ENCODE results near the gene EYA4. TPM values are rescaled to one million over a fixed set of nuclear protein-coding genes. Genes with fewer than 3 reads are reported as not detected.

EYA4 gene
- total RNA-seq, 1 donor from 2014 or later, result 15.4 TPM

DNA sequence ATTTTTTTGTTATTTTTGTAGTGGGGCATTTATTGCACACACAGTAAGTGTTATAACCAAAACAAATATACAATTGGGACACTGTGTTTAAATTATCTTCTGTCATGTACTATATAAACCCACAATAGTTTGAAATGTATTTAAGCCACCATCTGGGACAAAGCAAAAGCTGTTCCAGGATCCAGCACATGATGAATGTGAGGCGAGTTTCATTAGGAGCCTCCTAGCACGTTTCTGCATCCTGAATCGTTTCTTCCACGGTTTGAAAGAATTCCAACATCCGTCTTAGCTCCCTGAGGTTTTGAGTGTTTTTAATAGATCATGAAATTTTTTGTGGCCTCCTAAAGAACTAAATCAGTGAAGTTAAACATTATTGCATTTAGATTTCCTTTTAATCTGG, 65.8 kb downstream of the EYA4 start:
- no peak for DNase-seq
- no peaks in the 10 kb centered on the region for H3K9me3 ChIP-seq (replicated peaks)
- H3K27me3 ChIP-seq (ENCODE audit: low read depth), result no peaks in the 10 kb centered on the region
- no peak overlapping the region for H3K27ac ChIP-seq (replicated peaks)
- H3K4me3 ChIP-seq, result no peak overlapping the region
- TF ChIP-seq, protein P1, sequence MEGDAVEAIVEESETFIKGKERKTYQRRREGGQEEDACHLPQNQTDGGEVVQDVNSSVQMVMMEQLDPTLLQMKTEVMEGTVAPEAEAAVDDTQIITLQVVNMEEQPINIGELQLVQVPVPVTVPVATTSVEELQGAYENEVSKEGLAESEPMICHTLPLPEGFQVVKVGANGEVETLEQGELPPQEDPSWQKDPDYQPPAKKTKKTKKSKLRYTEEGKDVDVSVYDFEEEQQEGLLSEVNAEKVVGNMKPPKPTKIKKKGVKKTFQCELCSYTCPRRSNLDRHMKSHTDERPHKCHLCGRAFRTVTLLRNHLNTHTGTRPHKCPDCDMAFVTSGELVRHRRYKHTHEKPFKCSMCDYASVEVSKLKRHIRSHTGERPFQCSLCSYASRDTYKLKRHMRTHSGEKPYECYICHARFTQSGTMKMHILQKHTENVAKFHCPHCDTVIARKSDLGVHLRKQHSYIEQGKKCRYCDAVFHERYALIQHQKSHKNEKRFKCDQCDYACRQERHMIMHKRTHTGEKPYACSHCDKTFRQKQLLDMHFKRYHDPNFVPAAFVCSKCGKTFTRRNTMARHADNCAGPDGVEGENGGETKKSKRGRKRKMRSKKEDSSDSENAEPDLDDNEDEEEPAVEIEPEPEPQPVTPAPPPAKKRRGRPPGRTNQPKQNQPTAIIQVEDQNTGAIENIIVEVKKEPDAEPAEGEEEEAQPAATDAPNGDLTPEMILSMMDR (IDR thresholded peaks at IDR 0.05; ENCODE audit: borderline replicate concordance), result no peak
- H3K36me3 ChIP-seq, result no peaks in the 10 kb centered on the region
- H3K4me1 ChIP-seq, result peaks cover 19% of the 10 kb centered on the region
- intact Hi-C loops (cut with micrococcal nuclease), result no loop called here

DNA sequence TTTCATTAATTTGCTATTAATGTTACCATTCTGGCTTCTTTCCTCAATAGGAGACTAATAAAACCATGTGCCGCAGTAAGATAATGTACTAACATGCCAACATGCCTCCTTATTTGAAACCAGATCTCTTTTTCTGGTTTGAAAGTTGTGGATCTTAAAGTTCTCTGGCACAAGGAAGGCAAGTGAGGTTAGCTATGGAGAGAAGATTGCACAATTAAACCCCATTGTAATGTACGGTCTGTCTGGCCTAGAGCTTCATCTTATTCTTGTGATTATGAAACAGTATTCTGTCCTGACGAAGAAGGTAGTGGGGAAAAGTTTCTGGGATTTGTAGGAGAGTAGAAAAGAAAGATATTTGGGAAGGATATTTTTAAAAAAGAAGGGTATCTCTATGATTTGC, 68.4 kb downstream of the EYA4 start:
- no peak for DNase-seq
- no peaks in the 10 kb centered on the region for H3K27me3 ChIP-seq (ENCODE audit: low read depth)
- no peaks in the 10 kb centered on the region for H3K36me3 ChIP-seq
- no peaks in the 10 kb centered on the region for H3K9me3 ChIP-seq (replicated peaks)
- H3K4me1 ChIP-seq, result peaks cover 12% of the 10 kb centered on the region
- no peak overlapping the region for H3K27ac ChIP-seq (replicated peaks)
- TF ChIP-seq, protein P1 (IDR thresholded peaks at IDR 0.05; ENCODE audit: borderline replicate concordance), result no peak
- intact Hi-C loops (cut with micrococcal nuclease), result no loop called here
- H3K4me3 ChIP-seq, result no peak overlapping the region

DNA sequence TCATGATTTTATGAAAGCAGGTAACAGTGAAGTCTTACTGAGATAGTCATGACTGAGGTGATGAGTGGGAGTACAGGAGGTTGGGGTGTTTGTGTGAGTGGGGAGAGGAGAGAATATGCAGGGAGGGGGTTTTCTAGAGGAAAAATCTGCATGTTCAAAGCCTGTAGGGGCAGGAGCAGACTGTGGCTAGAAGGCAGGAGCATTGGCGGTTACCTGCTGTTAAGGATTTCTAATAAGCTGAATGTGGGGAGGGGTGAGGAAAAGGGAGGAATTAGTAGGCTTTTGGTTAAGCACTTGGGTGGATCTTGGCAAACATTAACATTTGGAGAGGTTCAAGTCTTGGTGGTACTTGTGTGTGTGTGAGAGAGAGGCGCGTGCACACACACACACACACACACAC, 70.8 kb downstream of the EYA4 start:
- Histone ChIP-seq H3K4me3 (no peak overlapping the region), H3K9me3 (replicated peaks) (no peaks in the 10 kb centered on the region), H3K27me3 (ENCODE audit: low read depth) (no peaks in the 10 kb centered on the region), H3K27ac (replicated peaks) (no peak overlapping the region), H3K36me3 (no peaks in the 10 kb centered on the region), H3K4me1 (peaks cover 4% of the 10 kb centered on the region)
- TF ChIP-seq, protein P1 (IDR thresholded peaks at IDR 0.05; ENCODE audit: borderline replicate concordance), result no peak
- DNase-seq, result no peak
- intact Hi-C loops (cut with micrococcal nuclease), result no loop called here

DNA sequence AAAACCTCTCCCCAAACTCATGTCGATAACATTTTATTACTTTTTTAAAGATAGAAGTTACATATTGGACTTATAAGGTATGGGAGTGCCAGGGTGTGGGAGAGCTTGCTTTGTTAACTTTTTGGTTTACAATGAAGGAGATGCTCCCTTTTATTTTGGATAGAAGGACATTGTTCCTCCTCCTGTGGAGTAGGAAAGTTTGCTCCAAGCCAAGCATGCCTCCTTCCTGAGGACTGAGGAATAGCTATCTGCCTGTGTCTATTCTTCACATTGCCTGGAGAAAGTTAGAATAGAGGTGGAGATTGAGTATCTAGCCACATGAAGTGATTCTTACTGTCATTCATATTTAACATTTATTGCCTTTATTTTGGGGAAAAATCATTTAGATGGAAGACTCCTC, 71.9 kb downstream of the EYA4 start:
- intact Hi-C loops (cut with micrococcal nuclease), result no loop called here
- H3K9me3 ChIP-seq (replicated peaks), result no peaks in the 10 kb centered on the region
- no peaks in the 10 kb centered on the region for H3K27me3 ChIP-seq (ENCODE audit: low read depth)
- no peak overlapping the region for H3K4me3 ChIP-seq
- H3K4me1 ChIP-seq, result no peaks in the 10 kb centered on the region
- TF ChIP-seq, protein P1 (IDR thresholded peaks at IDR 0.05; ENCODE audit: borderline replicate concordance), result no peak
- no peak overlapping the region for H3K27ac ChIP-seq (replicated peaks)
- DNase-seq, result no peak
- no peaks in the 10 kb centered on the region for H3K36me3 ChIP-seq

DNA sequence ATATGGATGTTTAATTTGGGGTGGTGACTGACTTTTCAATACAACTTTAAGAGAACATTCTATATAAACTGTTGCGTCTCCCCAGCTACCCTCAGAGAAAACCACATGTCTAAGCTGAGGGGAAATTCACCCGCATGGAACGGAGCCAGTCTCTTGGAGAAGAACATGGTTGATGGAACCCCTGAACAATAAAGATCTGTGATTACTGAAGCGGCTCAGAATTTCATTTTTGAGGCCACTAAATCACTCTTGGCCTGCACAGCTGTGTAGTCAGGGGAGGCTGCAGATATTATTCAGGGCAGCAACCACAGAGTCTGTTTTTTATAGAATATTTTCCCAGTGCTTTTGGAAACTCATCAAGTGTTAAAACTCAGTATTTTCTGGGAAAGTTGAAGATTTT, 73.8 kb downstream of the EYA4 start:
- Histone ChIP-seq H3K27me3 (ENCODE audit: low read depth) (no peaks in the 10 kb centered on the region), H3K27ac (replicated peaks) (no peak overlapping the region), H3K4me3 (no peak overlapping the region), H3K36me3 (no peaks in the 10 kb centered on the region), H3K4me1 (peaks cover 9% of the 10 kb centered on the region), H3K9me3 (replicated peaks) (no peaks in the 10 kb centered on the region)
- DNase-seq, result no peak
- intact Hi-C loops (cut with micrococcal nuclease), result no loop called here
- TF ChIP-seq, protein P1 (IDR thresholded peaks at IDR 0.05; ENCODE audit: borderline replicate concordance), result no peak

DNA sequence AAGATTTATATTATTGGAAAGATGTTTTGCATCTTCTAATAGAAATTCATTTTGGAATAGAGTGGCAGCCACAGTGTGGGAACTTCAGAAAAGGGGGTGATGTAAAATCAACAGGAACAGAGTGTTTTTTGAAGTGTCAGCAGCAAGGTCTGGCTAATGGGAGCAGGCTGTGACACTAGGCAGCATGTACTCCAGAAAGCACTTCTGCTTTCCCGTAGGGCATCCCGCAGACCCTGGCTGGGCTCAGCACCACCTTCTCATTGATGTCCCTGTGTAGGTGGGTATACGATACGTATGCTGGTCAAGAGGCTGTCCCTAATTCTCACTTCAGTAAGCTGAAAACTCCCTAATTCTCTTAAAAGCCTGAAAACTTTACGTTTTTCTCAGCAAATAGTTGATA, 74.7 kb downstream of the EYA4 start:
- no peaks in the 10 kb centered on the region for H3K27me3 ChIP-seq (ENCODE audit: low read depth)
- intact Hi-C loops (cut with micrococcal nuclease), result no loop called here
- no peaks in the 10 kb centered on the region for H3K36me3 ChIP-seq
- peaks cover 9% of the 10 kb centered on the region for H3K4me1 ChIP-seq
- H3K27ac ChIP-seq (replicated peaks), result no peak overlapping the region
- TF ChIP-seq, protein P1 (IDR thresholded peaks at IDR 0.05; ENCODE audit: borderline replicate concordance), result no peak
- no peak for DNase-seq
- H3K4me3 ChIP-seq, result no peak overlapping the region
- no peaks in the 10 kb centered on the region for H3K9me3 ChIP-seq (replicated peaks)

Measured in left ventricle myocardium inferior (tissue), 1 donor.